ENCODE measurements around the gene RBM20. TPM values are rescaled to one million over a fixed set of nuclear protein-coding genes. Genes with fewer than 3 reads are reported as not detected.

The RBM20 gene
- polyA plus RNA-seq, 2 of the 4 experiments (the other 2 are of a cell fraction) = 1.5 to 1.8 TPM

GRCh38 chr10:110651044-110651958 lies 7.2 kb downstream of the RBM20 start:
- no peak for DNase-seq (ENCODE audit: low read depth in 1 of 2, low spot score in 1 of 2)
- TF ChIP-seq REST (IDR thresholded peaks at IDR 0.05) (no peak), KDM5A (IDR thresholded peaks at IDR 0.05) (no peak), NR3C1 (IDR thresholded peaks at IDR 0.05) (no peak), EHMT2 (IDR thresholded peaks at IDR 0.05; ENCODE audit: low read depth) (no peak), ESRRA (IDR thresholded peaks at IDR 0.05; ENCODE audit: borderline replicate concordance, low read length) (no peak), POLR2A (IDR thresholded peaks at IDR 0.05; ENCODE audit: low read length) (no peak), CEBPB (IDR thresholded peaks at IDR 0.05) (no peak), RARB (CRISPR knock-in tag; IDR thresholded peaks at IDR 0.05) (no peak), MYC (IDR thresholded peaks at IDR 0.05; ENCODE audit: borderline replicate concordance, low read length) (no peak), USF2 (IDR thresholded peaks at IDR 0.05) (no peak), RCOR1 (IDR thresholded peaks at IDR 0.05; ENCODE audit: low read depth, low read length) (no peak), ELK1 (IDR thresholded peaks at IDR 0.05; ENCODE audit: low read depth, low read length) (no peak), ZNF302 (CRISPR knock-in tag; IDR thresholded peaks at IDR 0.05) (no peak), CBX8 (IDR thresholded peaks at IDR 0.05) (no peak)
- no peak for FAIRE-seq
- Histone ChIP-seq H3K4me1 (peaks cover 50% of the 10 kb centered on the region), H3K27ac (peak overlapping the region in 1 of 2 experiments; percentile 36; a peak in 2 of 6 replicates), H3K4me3 (no peak overlapping the region), H3K4me2 (peak overlapping the region; percentile 29; the same call in 2 of the 3 replicates), H3K9me3 (no peaks in the 10 kb centered on the region)
- WGBS (ENCODE audit: missing lambda C conversion rate) = 66% methylated on average over 12 of the region's 12 CpGs
- peak in 1 of 2 experiments; percentile 51; a peak in 3 of 6 replicates for ATAC-seq
- POLR2A ChIA-PET = no interaction called here
- CTCF ChIA-PET = no interaction called here

- Histone ChIP-seq H3K4me2 (no peak overlapping the region), H3K27ac (no peak overlapping the region), H3K4me3 (no peak overlapping the region), H3K4me1 (peaks cover 37% of the 10 kb centered on the region), H3K9me3 (no peaks in the 10 kb centered on the region)
- DNase-seq (ENCODE audit: low read depth in 1 of 2, low spot score in 1 of 2) (no peak), ATAC-seq (no peak), FAIRE-seq (no peak)
- WGBS (ENCODE audit: missing lambda C conversion rate) = 60% methylated on average over 6 of the region's 6 CpGs
- POLR2A ChIA-PET = no interaction called here
- CTCF ChIA-PET = interaction anchor here (0.6 to 4.0 kb wide), 3 partner anchors 10 to 423 kb away, joined by 4 to 15 read pairs (median 4); no protein-coding TSS in a partner anchor
- TF ChIP-seq USF2 (IDR thresholded peaks at IDR 0.05) = no peak
- TF ChIP-seq GATA3 (IDR thresholded peaks at IDR 0.05; ENCODE audit: borderline replicate concordance) = no peak
- TF ChIP-seq HMGXB4 (CRISPR knock-in tag; IDR thresholded peaks at IDR 0.05; ENCODE audit: borderline replicate concordance) = no peak
- TF ChIP-seq FOSL2 (IDR thresholded peaks at IDR 0.05) = no peak
- TF ChIP-seq FOSL2 (CRISPR knock-in tag; IDR thresholded peaks at IDR 0.05) = no peak
- TF ChIP-seq MAZ (IDR thresholded peaks at IDR 0.05; ENCODE audit: borderline replicate concordance, low read depth, low read length) = no peak
- no peak for TF ChIP-seq HES2 (IDR thresholded peaks at IDR 0.05)
- no peak for TF ChIP-seq E2F6 (IDR thresholded peaks at IDR 0.05; ENCODE audit: borderline replicate concordance, low read depth)
- no peak for TF ChIP-seq FOSB (CRISPR knock-in tag; IDR thresholded peaks at IDR 0.05)
- TF ChIP-seq TP53 (CRISPR knock-in tag; IDR thresholded peaks at IDR 0.05) = no peak
- no peak for TF ChIP-seq PHF8 (IDR thresholded peaks at IDR 0.05; ENCODE audit: borderline replicate concordance, low read depth)
- no peak for TF ChIP-seq CHD4 (IDR thresholded peaks at IDR 0.05; ENCODE audit: borderline replicate concordance)
- TF ChIP-seq JUN (IDR thresholded peaks at IDR 0.05) = no peak
- no peak for TF ChIP-seq JUNB (IDR thresholded peaks at IDR 0.05)
These were observed 8.5 kb downstream of the RBM20 start for GRCh38 chr10:110652475-110653118.

Data from A549 (cell line).